CD14-positive monocyte (primary cell): Measurements from ENCODE around the gene ADAMTS15. TPM values are rescaled to one million over a fixed set of nuclear protein-coding genes. Genes with fewer than 3 reads are reported as not detected.
A peak's percentile ranks its signal among the peaks of the same experiment; 100 is the strongest.

ENCODE experiments used
- DNase-seq, 3 donors: peaks; one replicate each; pipeline ENCODE4 v3.0.0-alpha.2; 2011 to 2022
- H2AFZ ChIP-seq: 2 replicates; pipeline ENCODE4 v1.6.0; 2012; ENCODE audit warnings: mild to moderate bottlenecking, low read depth, low read length, inconsistent platforms; ENCODE audit not compliant: insufficient read depth, poor library complexity, severe bottlenecking
- H3K27ac ChIP-seq, 2 donors: 1 replicate in 1 of 2; 2 replicates in 1 of 2; pipeline ENCODE4 v1.5.1; 2012 to 2013; ENCODE audit warnings: low read length in 2 of 2, control low read depth in 1 of 2, inconsistent platforms in 1 of 2, low read depth in 1 of 2, mild to moderate bottlenecking in 1 of 2
- H3K27me3 ChIP-seq, 2 donors: one replicate each; pipeline versions ENCODE4 v1.6.0 to v1.6.1; 2011 to 2013; ENCODE audit warnings: low read length in 2 of 2; ENCODE audit not compliant: control insufficient read depth in 2 of 2, insufficient read depth in 2 of 2
- H3K36me3 ChIP-seq, 2 donors: replicated peaks in 1 of 2; 1 replicate in 1 of 2; 2 replicates in 1 of 2; pipeline versions ENCODE4 v1.5.1 to v1.6.1; 2012 to 2013; ENCODE audit warnings: low read length in 2 of 2, control low read depth in 1 of 2, inconsistent platforms in 1 of 2, mild to moderate bottlenecking in 1 of 2; ENCODE audit not compliant: insufficient read depth in 2 of 2, control insufficient read depth in 1 of 2
- H3K4me1 ChIP-seq, 2 donors: 1 replicate in 1 of 2; 2 replicates in 1 of 2; pipeline versions ENCODE4 v1.5.1 to v1.6.1; 2012 to 2013; ENCODE audit warnings: low read length in 2 of 2, control low read depth in 1 of 2, inconsistent platforms in 1 of 2, mild to moderate bottlenecking in 1 of 2, moderate library complexity in 1 of 2; ENCODE audit not compliant: insufficient read depth in 2 of 2, control insufficient read depth in 1 of 2
- H3K4me2 ChIP-seq: replicated peaks from 2 replicates; pipeline ENCODE3; 2012; ENCODE audit warnings: low read length, moderate library complexity, mild to moderate bottlenecking; ENCODE audit not compliant: poor library complexity, severe bottlenecking; ENCODE audit errors: extremely low read depth
- H3K4me3 ChIP-seq, 3 experiments: fragments of 200-600 bp in 1 of 3; sonication (generic) in 1 of 3; replicated peaks in 1 of 3; 1 replicate in 2 of 3; 2 replicates in 1 of 3; pipeline ENCODE4 v1.5.1; 2011 to 2013; ENCODE audit warnings: low read length in 3 of 3, mild to moderate bottlenecking in 3 of 3, control low read depth in 2 of 3, low read depth in 2 of 3, inconsistent platforms in 1 of 3, moderate library complexity in 1 of 3
- H3K79me2 ChIP-seq: 2 replicates; pipeline ENCODE4 v1.6.0; 2012; ENCODE audit warnings: mild to moderate bottlenecking, control low read depth, inconsistent platforms, low read length, moderate library complexity; ENCODE audit not compliant: insufficient read depth
- H3K9ac ChIP-seq: 2 replicates; pipeline ENCODE4 v1.6.0; 2017; ENCODE audit warnings: low read length, mild to moderate bottlenecking; ENCODE audit not compliant: insufficient read depth, poor library complexity, severe bottlenecking
- H3K9me3 ChIP-seq, 2 donors: replicated peaks in 1 of 2; 1 replicate in 1 of 2; 2 replicates in 1 of 2; pipeline versions ENCODE4 v1.5.1 to v1.6.1; 2012 to 2013; ENCODE audit warnings: low read length in 2 of 2, control low read depth in 1 of 2; ENCODE audit not compliant: control insufficient read depth in 1 of 2, insufficient read depth in 1 of 2
- H4K20me1 ChIP-seq: 2 replicates; pipeline ENCODE4 v1.6.0; 2012; ENCODE audit warnings: mild to moderate bottlenecking, low read length, control low read depth, moderate library complexity; ENCODE audit not compliant: insufficient read depth
- H3K27ac Mint-ChIP-seq, 7 donors: one replicate each; pipeline ENCODE4 v1.8.0; 2020; ENCODE audit warnings: mild to moderate bottlenecking in 7 of 7, mixed read lengths in 7 of 7, moderate library complexity in 6 of 7, inconsistent platforms in 2 of 7
- H3K27me3 Mint-ChIP-seq, 3 donors: one replicate each; pipeline ENCODE4 v1.8.0; 2021 to 2022; ENCODE audit warnings: low read depth in 3 of 3, mild to moderate bottlenecking in 3 of 3, mixed read lengths in 3 of 3, moderate library complexity in 3 of 3, inconsistent platforms in 1 of 3
- H3K36me3 Mint-ChIP-seq, 2 donors: one replicate each; pipeline ENCODE4 v1.8.0; 2020; ENCODE audit warnings: mixed read lengths in 2 of 2, inconsistent platforms in 1 of 2, mild to moderate bottlenecking in 1 of 2
- H3K4me1 Mint-ChIP-seq: one replicate; pipeline ENCODE4 v1.8.0; 2020; ENCODE audit warnings: mild to moderate bottlenecking, mixed read lengths
- H3K4me3 Mint-ChIP-seq, 2 donors: one replicate each; pipeline ENCODE4 v1.8.0; 2020; ENCODE audit warnings: mild to moderate bottlenecking in 2 of 2, mixed read lengths in 2 of 2, moderate library complexity in 1 of 2
- H3K9me3 Mint-ChIP-seq, 7 donors: one replicate each; pipeline ENCODE4 v1.8.0; 2020 to 2022; ENCODE audit warnings: mixed read lengths in 7 of 7, mild to moderate bottlenecking in 6 of 7, moderate library complexity in 6 of 7, inconsistent platforms in 2 of 7
- CTCF ChIP-seq: fragments of 200-600 bp; IDR thresholded peaks from one replicate; pipeline ENCODE4 v1.8.0; 2022; ENCODE audit warnings: antibody characterized with exemption, mild to moderate bottlenecking
- WGBS: methylation state at CpG from one replicate; pipeline ENCODE4 v1.1.5; 2013; ENCODE audit warnings: missing lambda C conversion rate; ENCODE audit not compliant: insufficient coverage; 5-methylcytosine and 5-hydroxymethylcytosine counted together
- intact Hi-C, 2 donors: fragments of 100-400 bp; cut with micrococcal nuclease; formaldehyde crosslinking; loops; one replicate each; pipeline versions ENCODE4 v1.15.0 to v1.15.1; 2023
- polyA plus RNA-seq, 3 donors: library from polyadenylated mRNA; depleted of rRNA in 1 of 3; unstranded in 2 of 3; stranded (reverse) in 1 of 3; fragments of 300-500 nt in 2 of 3; fragments of >200 nt in 1 of 3; fragmentation: Illumina TruSeq in 2 of 3; gene quantifications; 1 replicate in 2 of 3; 2 replicates in 1 of 3; pipeline ENCODE4 v1.2.3, GENCODE V29; 2012 to 2021

Gene ADAMTS15
- polyA plus RNA-seq, 3 donors = not detected

- Mint-ChIP-seq H3K4me3 (no peak overlapping the region), H3K27me3 (peaks cover 27 to 33% (median 32%) of the 10 kb centered on the region in 3 donors), H3K27ac (no peak overlapping the region), H3K4me1 (peaks cover 9% of the 10 kb centered on the region), H3K36me3 (no peaks in the 10 kb centered on the region), H3K9me3 (no peaks in the 10 kb centered on the region)
- DNase-seq = no peak
- Histone ChIP-seq H3K79me2 (no peaks in the 10 kb centered on the region), H3K4me3 (no peak overlapping the region), H2AFZ (no peak overlapping the region), H3K9me3 (no peaks in the 10 kb centered on the region), H3K36me3 (no peaks in the 10 kb centered on the region), H3K27me3 (peaks cover 0 to 4% of the 10 kb centered on the region in 2 donors), H3K4me1 (peaks cover 8 to 10% of the 10 kb centered on the region in 2 donors), H4K20me1 (no peaks in the 10 kb centered on the region), H3K4me2 (no peak overlapping the region), H3K9ac (no peak overlapping the region), H3K27ac (no peak overlapping the region)
- WGBS = 96% methylated on average over 4 of the region's 5 CpGs
- no peak for TF ChIP-seq CTCF
- intact Hi-C loops = no loop called here
Observed at GRCh38 chr11:130418210-130418609, 30.2 kb upstream of the ADAMTS15 start.

GRCh38 chr11:130418756-130419155 lies 29.7 kb upstream of the ADAMTS15 start:
- Histone ChIP-seq H3K79me2 (no peaks in the 10 kb centered on the region), H3K36me3 (no peaks in the 10 kb centered on the region), H2AFZ (no peak overlapping the region), H3K4me2 (no peak overlapping the region), H3K27ac (no peak overlapping the region), H4K20me1 (no peaks in the 10 kb centered on the region), H3K9me3 (no peaks in the 10 kb centered on the region), H3K9ac (no peak overlapping the region), H3K27me3 (peaks cover 0 to 4% of the 10 kb centered on the region in 2 donors), H3K4me3 (no peak overlapping the region), H3K4me1 (peaks cover 8 to 10% of the 10 kb centered on the region in 2 donors)
- peaks cover 23 to 32% (median 29%) of the 10 kb centered on the region in 3 donors for H3K27me3 Mint-ChIP-seq
- H3K9me3 Mint-ChIP-seq = no peaks in the 10 kb centered on the region
- no peak overlapping the region for H3K4me3 Mint-ChIP-seq
- no peak for TF ChIP-seq CTCF
- WGBS = 80% methylated on average over 4 of the region's 12 CpGs
- peak overlapping the region in 1 of 7 donors; percentile 58 for H3K27ac Mint-ChIP-seq
- peaks cover 9% of the 10 kb centered on the region for H3K4me1 Mint-ChIP-seq
- H3K36me3 Mint-ChIP-seq = no peaks in the 10 kb centered on the region
- no peak for DNase-seq
- intact Hi-C loops = no loop called here
